Breast epithelium (tissue), 4 donors: ENCODE results near the gene PIM3. TPM values are rescaled to one million over a fixed set of nuclear protein-coding genes. Genes with fewer than 3 reads are reported as not detected.
"Not testable (repeated sequence)": the region's sequence is repeated elsewhere in the genome, so short reads cannot be mapped to it uniquely, and the experiment has no call there.

ENCODE experiments used
- DNase-seq, 2 donors: peaks; one replicate each; pipeline ENCODE4 v3.0.0-alpha.2; 2019; ENCODE audit warnings: low spot score in 2 of 2
- H3K27ac ChIP-seq, 2 donors: fragments of 200-600 bp; sonication (generic) in 1 of 2; one replicate each; pipeline ENCODE4 v1.5.1; 2016 to 2019; ENCODE audit warnings: mild to moderate bottlenecking in 1 of 2
- H3K27me3 ChIP-seq, 2 donors: fragments of 200-600 bp; sonication (generic) in 1 of 2; one replicate each; pipeline versions ENCODE4 v1.5.1 to v1.6.0; 2017 to 2019; ENCODE audit warnings: control low read depth in 1 of 2, mild to moderate bottlenecking in 1 of 2
- H3K36me3 ChIP-seq: fragments of 200-600 bp; one replicate; pipeline ENCODE4 v1.5.1; 2019
- H3K4me1 ChIP-seq, 2 donors: fragments of 200-600 bp; sonication (generic); one replicate each; pipeline ENCODE4 v1.5.1; 2016 to 2019; ENCODE audit warnings: control low read depth in 1 of 2
- H3K4me3 ChIP-seq, 3 donors: fragments of 200-600 bp; sonication (generic); 1 replicate in 2 of 3; 2 replicates in 1 of 3; pipeline ENCODE4 v1.5.1; 2016 to 2019; ENCODE audit warnings: mild to moderate bottlenecking in 3 of 3, moderate library complexity in 2 of 3
- H3K9me3 ChIP-seq, 2 donors: fragments of 200-600 bp; sonication (generic) in 1 of 2; one replicate each; pipeline ENCODE4 v1.5.1; 2016 to 2019; ENCODE audit warnings: control low read depth in 1 of 2
- POLR2A ChIP-seq: fragments of 450-650 bp; IDR thresholded peaks from one replicate; pipeline ENCODE4 v1.6.1; 2016; ENCODE audit warnings: antibody characterized with exemption, mild to moderate bottlenecking, moderate library complexity
- POLR2AphosphoS5 ChIP-seq, 3 donors: sonication (generic); formaldehyde crosslinking; IDR thresholded peaks; one replicate each; pipeline ENCODE4 v1.6.1; 2017; ENCODE audit warnings: antibody characterized with exemption in 3 of 3
- intact Hi-C: fragments of 100-400 bp; cut with DNase I; formaldehyde crosslinking; loops from one replicate; pipeline ENCODE4 v1.15.1; 2023; ENCODE audit warnings: low total_unique reads
- total RNA-seq, 3 donors: library from RNA; depleted of rRNA; stranded (reverse); fragments of >200 nt; gene quantifications; one replicate each; pipeline ENCODE4 v1.1.0, GENCODE V29; 2016
- TF ChIP-seq, protein P1 (sequence below), 3 donors: fragments of 450-650 bp; IDR thresholded peaks; one replicate each; pipeline ENCODE4 v1.5.1; 2016 to 2017; ENCODE audit warnings: antibody characterized with exemption in 3 of 3, mild to moderate bottlenecking in 3 of 3, moderate library complexity in 3 of 3

Gene PIM3
- total RNA-seq, 3 donors from 2014 or later: 63.0 to 92.1 (median 87.1) TPM

DNA sequence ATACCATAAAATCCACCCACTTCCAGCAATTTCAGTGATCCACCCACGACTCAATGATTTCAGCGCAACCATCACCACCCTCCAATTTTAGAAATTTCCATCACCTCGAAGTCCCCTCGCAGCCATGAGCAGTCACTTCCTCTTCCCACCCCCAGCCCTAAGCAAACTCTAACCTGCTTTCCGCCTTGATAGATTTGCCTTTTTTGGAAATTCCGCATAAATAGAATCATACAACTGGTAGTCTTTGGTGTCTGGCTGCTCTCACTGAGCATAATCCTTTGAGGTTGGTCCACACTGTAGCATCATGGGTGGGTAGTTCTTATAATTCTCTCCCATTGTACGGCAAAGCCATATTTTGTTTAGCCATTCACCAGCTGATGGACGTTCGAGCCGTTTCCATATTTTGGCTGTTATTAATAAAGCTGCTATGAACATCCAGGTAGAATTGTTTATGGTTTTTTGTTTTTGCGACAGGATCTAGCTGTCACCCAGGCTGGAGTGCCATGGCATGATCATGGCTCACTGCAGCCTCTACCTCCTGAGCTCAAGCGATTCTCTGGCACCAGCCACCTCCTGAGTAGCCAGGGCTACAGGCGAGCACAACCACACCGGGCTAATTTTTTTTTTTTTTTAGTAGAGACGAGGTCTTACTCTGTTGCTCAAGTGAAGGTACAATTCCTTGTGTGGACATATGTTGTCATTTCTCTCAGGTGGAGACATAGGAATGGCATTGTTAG lies 16.0 kb downstream of the PIM3 start:
- no peak for TF ChIP-seq POLR2A
- TF ChIP-seq POLR2AphosphoS5 (IDR thresholded peaks at IDR 0.05): no peak
- TF ChIP-seq, protein P1, sequence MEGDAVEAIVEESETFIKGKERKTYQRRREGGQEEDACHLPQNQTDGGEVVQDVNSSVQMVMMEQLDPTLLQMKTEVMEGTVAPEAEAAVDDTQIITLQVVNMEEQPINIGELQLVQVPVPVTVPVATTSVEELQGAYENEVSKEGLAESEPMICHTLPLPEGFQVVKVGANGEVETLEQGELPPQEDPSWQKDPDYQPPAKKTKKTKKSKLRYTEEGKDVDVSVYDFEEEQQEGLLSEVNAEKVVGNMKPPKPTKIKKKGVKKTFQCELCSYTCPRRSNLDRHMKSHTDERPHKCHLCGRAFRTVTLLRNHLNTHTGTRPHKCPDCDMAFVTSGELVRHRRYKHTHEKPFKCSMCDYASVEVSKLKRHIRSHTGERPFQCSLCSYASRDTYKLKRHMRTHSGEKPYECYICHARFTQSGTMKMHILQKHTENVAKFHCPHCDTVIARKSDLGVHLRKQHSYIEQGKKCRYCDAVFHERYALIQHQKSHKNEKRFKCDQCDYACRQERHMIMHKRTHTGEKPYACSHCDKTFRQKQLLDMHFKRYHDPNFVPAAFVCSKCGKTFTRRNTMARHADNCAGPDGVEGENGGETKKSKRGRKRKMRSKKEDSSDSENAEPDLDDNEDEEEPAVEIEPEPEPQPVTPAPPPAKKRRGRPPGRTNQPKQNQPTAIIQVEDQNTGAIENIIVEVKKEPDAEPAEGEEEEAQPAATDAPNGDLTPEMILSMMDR (IDR thresholded peaks at IDR 0.05): no peak
- H3K36me3 ChIP-seq: no peaks in the 10 kb centered on the region
- no peaks in the 10 kb centered on the region for H3K9me3 ChIP-seq
- H3K27ac ChIP-seq: peak overlapping the region in 1 of 2 donors; percentile 82
- no peaks in the 10 kb centered on the region for H3K27me3 ChIP-seq
- DNase-seq: peak; percentile 18 to 22
- H3K4me1 ChIP-seq: peaks cover 0 to 5% of the 10 kb centered on the region in 2 donors
- H3K4me3 ChIP-seq: no peak overlapping the region
- intact Hi-C loops: no loop called here

DNA sequence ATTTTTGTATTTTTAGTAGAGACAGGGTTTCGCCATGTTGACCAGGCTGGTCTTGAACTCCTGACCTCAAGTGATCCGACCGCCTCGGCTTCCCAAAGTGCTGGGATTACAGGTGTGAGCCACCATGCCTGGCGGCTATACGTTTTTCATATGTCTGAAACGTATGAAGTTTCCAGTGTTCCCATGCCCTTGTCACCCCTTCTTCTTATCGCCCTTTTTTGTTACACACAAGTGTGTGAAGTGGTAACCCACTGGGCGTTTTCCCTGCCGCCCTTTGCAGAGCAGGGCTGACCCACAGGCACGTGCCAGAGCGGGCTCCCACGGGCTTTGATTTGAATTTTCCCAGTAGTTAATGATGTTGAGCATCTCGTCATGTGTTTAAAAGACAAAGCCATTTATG lies 17.0 kb downstream of the PIM3 start:
- DNase-seq: no peak
- intact Hi-C loops: no loop called here
- H3K27me3 ChIP-seq: peaks cover 0 to 5% of the 10 kb centered on the region in 2 donors
- H3K9me3 ChIP-seq: no peaks in the 10 kb centered on the region
- no peak overlapping the region for H3K27ac ChIP-seq
- no peak overlapping the region for H3K4me3 ChIP-seq
- TF ChIP-seq POLR2A (no peak), POLR2AphosphoS5 (IDR thresholded peaks at IDR 0.05) (no peak)
- TF ChIP-seq, protein P1 (IDR thresholded peaks at IDR 0.05): no peak
- no peaks in the 10 kb centered on the region for H3K36me3 ChIP-seq
- no peaks in the 10 kb centered on the region for H3K4me1 ChIP-seq

DNA sequence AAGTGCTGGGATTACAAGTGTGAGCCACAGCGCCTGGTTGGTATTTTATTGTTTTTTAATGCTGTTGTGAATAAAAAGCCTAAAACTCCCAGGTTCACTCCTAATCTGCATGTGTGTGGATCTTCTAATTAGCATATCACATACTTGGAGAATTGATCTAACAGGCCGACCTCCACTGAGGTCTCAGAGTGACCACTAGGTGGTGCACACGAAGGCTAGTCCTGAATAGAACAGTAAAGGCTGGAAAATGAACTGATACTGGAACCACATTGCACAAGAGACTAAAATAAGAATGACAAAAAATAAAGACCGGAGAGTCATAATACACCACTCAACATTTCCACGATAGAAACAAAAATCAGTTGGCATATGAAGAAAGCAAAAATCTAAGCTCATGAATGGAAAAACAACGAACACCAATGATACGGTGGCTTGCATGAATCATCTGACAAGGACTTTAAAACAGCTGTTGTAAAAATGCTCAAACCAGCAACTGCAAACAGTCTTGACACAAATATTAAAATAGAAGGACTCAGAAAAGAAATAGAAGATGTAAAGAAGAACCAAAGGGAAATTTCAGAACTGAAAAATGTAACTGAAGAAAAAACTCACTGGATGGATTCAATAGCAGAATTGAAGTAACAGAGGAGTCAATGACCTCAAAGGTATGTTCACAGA lies 19.2 kb downstream of the PIM3 start:
- peaks cover 7 to 21% of the 10 kb centered on the region in 2 donors for H3K27me3 ChIP-seq
- no peak overlapping the region for H3K4me3 ChIP-seq
- no peaks in the 10 kb centered on the region for H3K9me3 ChIP-seq
- H3K36me3 ChIP-seq: no peaks in the 10 kb centered on the region
- intact Hi-C loops: no loop called here
- TF ChIP-seq, protein P1 (IDR thresholded peaks at IDR 0.05): peak in 1 of 3 donors; percentile 44
- TF ChIP-seq POLR2AphosphoS5 (IDR thresholded peaks at IDR 0.05): no peak
- no peak overlapping the region for H3K27ac ChIP-seq
- peak in 1 of 2 donors; percentile 37 for DNase-seq
- H3K4me1 ChIP-seq: peaks cover 0 to 5% of the 10 kb centered on the region in 2 donors

DNA sequence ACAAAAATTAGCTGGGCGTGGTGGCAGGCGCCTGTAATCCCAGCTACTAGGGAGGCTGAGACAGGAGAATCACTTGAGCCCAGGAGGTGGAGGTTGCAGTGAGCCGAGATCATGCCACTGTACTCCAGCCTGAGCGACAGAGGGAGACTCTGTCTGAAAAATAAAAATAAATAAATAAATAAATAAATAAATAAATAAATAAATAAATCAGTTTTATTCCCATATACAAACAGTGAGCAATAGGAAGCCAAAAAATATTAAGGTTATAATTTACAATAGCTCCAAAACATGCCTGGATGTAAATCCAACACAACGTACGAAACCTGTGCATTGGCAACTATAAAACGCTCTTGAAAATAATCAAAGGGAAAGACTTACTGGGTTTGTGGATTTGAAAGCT lies 21.2 kb downstream of the PIM3 start:
- H3K4me3 ChIP-seq, DNase-seq, intact Hi-C loops, H3K36me3 ChIP-seq, H3K27ac ChIP-seq, H3K4me1 ChIP-seq: not testable (repeated sequence)
- H3K27me3 ChIP-seq: peaks cover 7 to 21% of the 10 kb centered on the region in 2 donors
- H3K9me3 ChIP-seq: peaks cover 6 to 15% of the 10 kb centered on the region in 2 donors

DNA sequence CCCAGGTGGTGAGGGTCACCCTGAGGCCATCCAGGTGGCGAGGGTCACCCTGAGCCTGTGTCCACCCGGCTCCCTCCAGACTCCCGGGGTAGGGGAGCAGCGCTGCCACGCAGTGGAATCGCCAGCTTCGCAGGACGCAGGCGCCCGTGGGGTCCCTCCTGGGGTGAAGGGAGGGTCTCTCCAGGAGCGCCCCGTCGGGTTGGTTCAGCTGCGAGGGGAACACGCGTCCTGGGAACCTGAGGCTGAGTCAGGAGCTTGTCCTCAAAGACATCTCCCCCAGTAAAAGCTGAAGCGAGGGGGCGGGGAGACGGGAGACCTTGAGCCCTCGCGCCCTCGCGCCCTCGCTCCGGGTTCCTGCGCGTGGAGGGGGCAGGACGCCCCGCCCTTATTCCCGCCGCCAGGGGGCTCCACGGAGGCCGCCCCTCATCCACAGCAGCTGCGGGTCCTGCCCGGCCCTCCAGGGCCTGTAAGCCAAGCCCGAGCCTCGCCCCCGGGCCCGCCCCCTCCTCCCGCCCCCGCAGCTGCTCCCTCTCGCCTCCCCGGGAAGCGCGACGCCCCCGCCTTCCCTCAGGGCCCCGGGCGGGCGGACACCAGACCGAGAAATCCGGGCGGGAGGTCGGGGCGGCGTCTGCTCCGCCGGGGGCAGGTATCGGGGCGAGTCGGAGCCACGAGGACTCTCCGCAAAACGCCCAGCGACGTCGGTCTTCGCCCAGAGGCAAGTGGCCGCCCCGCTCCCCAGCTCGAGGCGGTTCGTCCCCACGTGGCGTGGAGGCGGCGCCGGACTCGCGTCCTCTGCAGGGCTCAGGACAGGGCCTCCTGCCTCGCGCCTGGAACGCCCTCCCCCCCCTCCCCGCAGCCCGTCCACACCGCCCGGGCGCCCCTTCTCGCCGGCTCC lies 22.8 kb downstream of the PIM3 start:
- Histone ChIP-seq H3K27me3 (peaks cover 7 to 21% of the 10 kb centered on the region in 2 donors), H3K36me3 (no peaks in the 10 kb centered on the region), H3K4me1 (peaks cover 0 to 5% of the 10 kb centered on the region in 2 donors), H3K4me3 (peak overlapping the region; percentile 3 to 63 (median 16)), H3K9me3 (peaks cover 6 to 15% of the 10 kb centered on the region in 2 donors), H3K27ac (no peak overlapping the region)
- no peak for TF ChIP-seq POLR2AphosphoS5 (IDR thresholded peaks at IDR 0.05)
- no peak for TF ChIP-seq POLR2A
- TF ChIP-seq, protein P1 (IDR thresholded peaks at IDR 0.05): no peak
- intact Hi-C loops: no loop called here
- DNase-seq: peak in 1 of 2 donors; percentile 51
